HEK293 (cell line): Measurements from ENCODE around the gene SKIC3.

Experiments used
- CTCF ChIA-PET: fragments of 350-600 bp; formaldehyde crosslinking; extraction: SDS; loops from one replicate; lab custom pipeline; 2021; ENCODE audit warnings: antibody characterized with exemption; lab: Yijun Ruan, JAX
- POLR2A ChIA-PET: fragments of 300-600 bp; formaldehyde crosslinking; extraction: SDS; loops from one replicate; lab custom pipeline; 2020; ENCODE audit warnings: antibody characterized with exemption, inconsistent platforms; lab: Yijun Ruan, JAX
- H3K27ac ChIP-seq: fragments of 200-500 bp; sonication (Bioruptor generic); 2 replicates; pipeline ENCODE4 v1.5.1; 2014; ENCODE audit warnings: low read depth, low read length, control low read depth, inconsistent platforms; ENCODE audit errors: extremely low read depth
- H3K36me3 ChIP-seq, 2 experiments: fragments of 200-500 bp in 1 of 2; sonication (Bioruptor generic) in 1 of 2; 1 replicate in 1 of 2; 2 replicates in 1 of 2; pipeline ENCODE4 v1.5.1; 2014 to 2017; ENCODE audit warnings: inconsistent platforms in 2 of 2, low read length in 2 of 2; ENCODE audit not compliant: control insufficient read depth in 2 of 2, insufficient read depth in 1 of 2
- H3K4me1 ChIP-seq: fragments of 200-500 bp; sonication (Bioruptor generic); 2 replicates; pipeline ENCODE4 v1.5.1; 2014; ENCODE audit warnings: mild to moderate bottlenecking, low read length, inconsistent platforms; ENCODE audit not compliant: control insufficient read depth, insufficient read depth
- H3K4me3 ChIP-seq: 2 replicates; pipeline ENCODE4 v1.5.1; 2011; ENCODE audit warnings: low read depth, mild to moderate bottlenecking, control low read depth, low read length, moderate library complexity
- H3K9me3 ChIP-seq: fragments of 200-500 bp; sonication (Bioruptor generic); 2 replicates; pipeline ENCODE4 v1.5.1; 2014; ENCODE audit warnings: low read depth, low read length, inconsistent platforms; ENCODE audit not compliant: control insufficient read depth, insufficient read depth
- EGR2 ChIP-seq: fragments of 450-650 bp; formaldehyde crosslinking; IDR thresholded peaks from 2 replicates; pipeline ENCODE4 v1.5.1; 2016; ENCODE audit warnings: low read depth, missing biosample characterization, missing genetic modification characterization
- HOXA7 ChIP-seq: sonication (generic); formaldehyde crosslinking; IDR thresholded peaks from 2 replicates; pipeline ENCODE4 v1.8.1; 2022; ENCODE audit warnings: missing genetic modification reagents, borderline replicate concordance
- OSR2 ChIP-seq: fragments of 450-650 bp; formaldehyde crosslinking; IDR thresholded peaks from 2 replicates; pipeline ENCODE4 v1.5.1; 2016; ENCODE audit warnings: missing biosample characterization, missing genetic modification characterization
- OVOL3 ChIP-seq: fragments of 450-650 bp; formaldehyde crosslinking; IDR thresholded peaks from 2 replicates; pipeline ENCODE4 v1.5.1; 2016; ENCODE audit warnings: missing biosample characterization, missing genetic modification characterization
- SP2 ChIP-seq: fragments of 450-650 bp; formaldehyde crosslinking; IDR thresholded peaks from 2 replicates; pipeline ENCODE4 v1.5.1; 2016; ENCODE audit warnings: missing biosample characterization, missing genetic modification characterization
- TCF7L2 ChIP-seq: IDR thresholded peaks from 2 replicates; pipeline ENCODE4 v1.6.1; 2011; ENCODE audit warnings: low read depth, mild to moderate bottlenecking, inconsistent platforms, low read length, moderate library complexity, borderline replicate concordance
- ZNF174 ChIP-seq: fragments of 450-650 bp; formaldehyde crosslinking; IDR thresholded peaks from 2 replicates; pipeline ENCODE4 v1.5.0; 2017; ENCODE audit warnings: missing biosample characterization, mild to moderate bottlenecking, missing genetic modification characterization
- ZNF19 ChIP-seq: fragments of 450-650 bp; formaldehyde crosslinking; IDR thresholded peaks from 2 replicates; pipeline ENCODE4; 2016; ENCODE audit warnings: missing biosample characterization, missing genetic modification characterization, low read depth
- ZNF48 ChIP-seq: fragments of 450-650 bp; formaldehyde crosslinking; IDR thresholded peaks from 2 replicates; pipeline ENCODE4 v1.5.1; 2016; ENCODE audit warnings: missing biosample characterization, missing genetic modification characterization
- ZNF501 ChIP-seq: fragments of 450-650 bp; formaldehyde crosslinking; IDR thresholded peaks from 2 replicates; pipeline ENCODE4 v1.5.1; 2016; ENCODE audit warnings: missing biosample characterization, missing genetic modification characterization
- ZNF585B ChIP-seq: fragments of 450-650 bp; formaldehyde crosslinking; IDR thresholded peaks from 2 replicates; pipeline ENCODE4 v1.5.1; 2016; ENCODE audit warnings: missing biosample characterization, missing genetic modification characterization
- ZNF791 ChIP-seq: fragments of 450-650 bp; formaldehyde crosslinking; IDR thresholded peaks from 2 replicates; pipeline ENCODE4 v1.5.1; 2016; ENCODE audit warnings: missing biosample characterization, missing genetic modification characterization
- ZNF843 ChIP-seq: fragments of 450-650 bp; formaldehyde crosslinking; IDR thresholded peaks from 2 replicates; pipeline ENCODE4 v1.5.1; 2016; ENCODE audit warnings: missing biosample characterization, missing genetic modification characterization
- TF ChIP-seq, protein P1 (sequence below): fragments of 450-650 bp; formaldehyde crosslinking; IDR thresholded peaks from 2 replicates; pipeline ENCODE4 v1.5.1; 2016; ENCODE audit warnings: missing biosample characterization, missing genetic modification characterization
- TF ChIP-seq, protein P2 (sequence below): fragments of 450-650 bp; formaldehyde crosslinking; IDR thresholded peaks from 2 replicates; pipeline ENCODE4 v1.5.1; 2017; ENCODE audit warnings: missing biosample characterization, mild to moderate bottlenecking, missing genetic modification characterization, moderate library complexity
- TF ChIP-seq, protein P3 (sequence below): fragments of 450-650 bp; IDR thresholded peaks from 2 replicates; pipeline ENCODE4 v1.5.1; 2018; ENCODE audit warnings: missing biosample characterization, mild to moderate bottlenecking, missing genetic modification characterization
- TF ChIP-seq, protein P4 (sequence below): fragments of 450-650 bp; formaldehyde crosslinking; IDR thresholded peaks from 2 replicates; pipeline ENCODE4 v1.5.1; 2016; ENCODE audit warnings: missing biosample characterization, missing genetic modification characterization

The SKIC3 gene

DNA sequence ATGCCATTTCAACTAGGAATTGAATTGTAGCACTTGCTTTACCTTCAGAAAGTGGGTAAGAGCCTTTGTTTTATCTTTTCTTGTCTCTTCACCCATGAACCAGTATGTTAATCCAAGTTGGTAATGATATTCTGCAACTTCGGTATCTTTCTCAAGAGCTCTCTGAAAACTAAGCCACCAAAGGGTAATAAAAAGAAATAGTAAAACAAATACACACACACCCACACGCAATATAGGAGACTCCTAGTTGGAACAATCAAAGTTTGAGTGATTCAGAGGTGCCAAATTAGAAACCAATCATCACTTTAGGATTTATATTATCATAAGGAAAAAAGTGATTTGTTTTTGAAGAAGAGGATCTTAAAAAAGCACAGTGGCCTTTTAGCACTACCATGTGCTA is 30.4 kb downstream of the SKIC3 start (continued):
- TF ChIP-seq TCF7L2 (no peak), ZNF48 (tag by site-specific recombination) (no peak), ZNF19 (tag by site-specific recombination) (no peak), ZNF843 (tag by site-specific recombination) (peak; percentile 44; the same call in 1 of the 2 replicates), EGR2 (peak; percentile 30; the same call in 1 of the 2 replicates)

DNA sequence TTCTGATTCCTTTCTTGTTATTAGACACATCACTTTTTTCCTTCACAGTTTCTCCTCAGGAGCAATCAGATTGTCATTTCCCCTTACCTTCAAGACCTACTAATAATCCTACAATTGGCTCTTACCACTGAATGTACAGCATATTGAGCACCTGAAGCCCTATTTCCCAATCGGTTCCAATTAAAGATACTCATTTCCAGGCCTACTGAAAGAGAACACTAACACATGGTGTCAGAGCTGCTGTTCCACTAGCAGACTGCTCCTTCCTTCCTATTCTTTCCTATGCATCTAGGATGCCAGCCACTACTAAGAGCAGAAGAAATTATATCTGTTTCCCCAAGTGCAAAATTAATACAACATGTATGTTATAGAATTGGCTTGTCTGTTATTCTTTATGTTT is 34.6 kb downstream of the SKIC3 start:
- CTCF ChIA-PET, result no interaction called here
- H3K27ac ChIP-seq, result no peak overlapping the region
- POLR2A ChIA-PET, result no interaction called here
- peaks cover 32 to 73% of the 10 kb centered on the region in 2 experiments; a peak in 2 of 3 replicates for H3K36me3 ChIP-seq
- H3K4me3 ChIP-seq, result no peak overlapping the region
- no peaks in the 10 kb centered on the region for H3K9me3 ChIP-seq
- TF ChIP-seq, protein P1, sequence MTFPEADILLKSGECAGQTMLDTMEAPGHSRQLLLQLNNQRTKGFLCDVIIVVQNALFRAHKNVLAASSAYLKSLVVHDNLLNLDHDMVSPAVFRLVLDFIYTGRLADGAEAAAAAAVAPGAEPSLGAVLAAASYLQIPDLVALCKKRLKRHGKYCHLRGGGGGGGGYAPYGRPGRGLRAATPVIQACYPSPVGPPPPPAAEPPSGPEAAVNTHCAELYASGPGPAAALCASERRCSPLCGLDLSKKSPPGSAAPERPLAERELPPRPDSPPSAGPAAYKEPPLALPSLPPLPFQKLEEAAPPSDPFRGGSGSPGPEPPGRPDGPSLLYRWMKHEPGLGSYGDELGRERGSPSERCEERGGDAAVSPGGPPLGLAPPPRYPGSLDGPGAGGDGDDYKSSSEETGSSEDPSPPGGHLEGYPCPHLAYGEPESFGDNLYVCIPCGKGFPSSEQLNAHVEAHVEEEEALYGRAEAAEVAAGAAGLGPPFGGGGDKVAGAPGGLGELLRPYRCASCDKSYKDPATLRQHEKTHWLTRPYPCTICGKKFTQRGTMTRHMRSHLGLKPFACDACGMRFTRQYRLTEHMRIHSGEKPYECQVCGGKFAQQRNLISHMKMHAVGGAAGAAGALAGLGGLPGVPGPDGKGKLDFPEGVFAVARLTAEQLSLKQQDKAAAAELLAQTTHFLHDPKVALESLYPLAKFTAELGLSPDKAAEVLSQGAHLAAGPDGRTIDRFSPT (tag by site-specific recombination), result no peak
- no peaks in the 10 kb centered on the region for H3K4me1 ChIP-seq

DNA sequence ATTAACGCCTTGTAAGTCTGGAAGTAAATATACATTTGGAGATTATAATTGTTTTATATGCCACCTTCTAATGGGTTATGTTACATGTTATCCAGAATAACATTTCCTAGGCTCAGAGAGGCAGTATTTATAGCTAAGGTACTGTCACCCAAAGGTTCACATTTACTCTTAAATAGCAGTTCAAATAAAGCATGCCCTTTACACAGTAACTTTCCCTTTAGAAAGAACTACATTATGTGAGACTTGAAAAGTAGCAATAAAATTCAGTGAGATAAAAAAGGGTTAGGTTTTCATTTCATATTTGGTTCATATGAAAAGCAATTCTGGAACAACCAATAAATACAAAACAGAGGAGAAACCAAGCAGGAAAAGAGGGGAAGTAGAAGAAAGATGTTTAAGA is 35.1 kb downstream of the SKIC3 start:
- Histone ChIP-seq H3K4me1 (no peaks in the 10 kb centered on the region), H3K27ac (no peak overlapping the region), H3K9me3 (no peaks in the 10 kb centered on the region), H3K4me3 (no peak overlapping the region), H3K36me3 (peaks cover 32 to 73% of the 10 kb centered on the region in 2 experiments; a peak in 2 of 3 replicates)
- TF ChIP-seq SP2 (tag by site-specific recombination) (no peak), HOXA7 (no peak), OSR2 (tag by site-specific recombination) (no peak), OVOL3 (tag by site-specific recombination) (no peak)
- CTCF ChIA-PET, result interaction anchor here (0.7 kb wide), 1 partner anchor 120 kb away, joined by 3 read pairs; no protein-coding TSS in a partner anchor
- POLR2A ChIA-PET, result no interaction called here

DNA sequence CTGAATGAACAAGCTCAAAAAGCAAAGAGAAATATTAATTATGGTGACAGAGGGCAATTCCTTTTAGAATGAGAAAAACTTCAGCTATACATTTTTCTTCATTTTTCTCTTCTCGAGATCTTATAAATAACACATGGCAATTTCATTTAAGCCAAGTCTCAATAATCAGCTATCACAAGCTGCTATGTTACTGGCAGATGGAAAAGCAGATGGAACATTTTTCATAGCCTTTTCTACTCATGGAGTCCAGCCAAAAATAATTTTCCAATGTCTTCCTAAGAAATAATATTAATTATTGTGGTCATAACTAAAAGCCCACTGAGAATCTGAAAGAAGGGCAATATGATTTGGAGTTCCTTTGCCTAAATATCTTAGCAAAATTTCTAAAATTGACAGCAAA is 35.6 kb downstream of the SKIC3 start:
- CTCF ChIA-PET, result interaction anchor here (0.7 kb wide), 1 partner anchor 119 kb away, joined by 3 read pairs; no protein-coding TSS in a partner anchor
- no peaks in the 10 kb centered on the region for H3K4me1 ChIP-seq
- H3K27ac ChIP-seq, result no peak overlapping the region
- no peak overlapping the region for H3K4me3 ChIP-seq
- POLR2A ChIA-PET, result no interaction called here
- no peaks in the 10 kb centered on the region for H3K9me3 ChIP-seq
- TF ChIP-seq ZNF174 (no peak), ZNF585B (tag by site-specific recombination) (no peak), ZNF501 (tag by site-specific recombination) (no peak), ZNF791 (tag by site-specific recombination) (no peak)
- TF ChIP-seq, protein P2, sequence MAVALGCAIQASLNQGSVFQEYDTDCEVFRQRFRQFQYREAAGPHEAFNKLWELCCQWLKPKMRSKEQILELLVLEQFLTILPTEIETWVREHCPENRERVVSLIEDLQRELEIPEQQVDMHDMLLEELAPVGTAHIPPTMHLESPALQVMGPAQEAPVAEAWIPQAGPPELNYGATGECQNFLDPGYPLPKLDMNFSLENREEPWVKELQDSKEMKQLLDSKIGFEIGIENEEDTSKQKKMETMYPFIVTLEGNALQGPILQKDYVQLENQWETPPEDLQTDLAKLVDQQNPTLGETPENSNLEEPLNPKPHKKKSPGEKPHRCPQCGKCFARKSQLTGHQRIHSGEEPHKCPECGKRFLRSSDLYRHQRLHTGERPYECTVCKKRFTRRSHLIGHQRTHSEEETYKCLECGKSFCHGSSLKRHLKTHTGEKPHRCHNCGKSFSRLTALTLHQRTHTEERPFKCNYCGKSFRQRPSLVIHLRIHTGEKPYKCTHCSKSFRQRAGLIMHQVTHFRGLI (tag by site-specific recombination), result no peak
- TF ChIP-seq, protein P3, sequence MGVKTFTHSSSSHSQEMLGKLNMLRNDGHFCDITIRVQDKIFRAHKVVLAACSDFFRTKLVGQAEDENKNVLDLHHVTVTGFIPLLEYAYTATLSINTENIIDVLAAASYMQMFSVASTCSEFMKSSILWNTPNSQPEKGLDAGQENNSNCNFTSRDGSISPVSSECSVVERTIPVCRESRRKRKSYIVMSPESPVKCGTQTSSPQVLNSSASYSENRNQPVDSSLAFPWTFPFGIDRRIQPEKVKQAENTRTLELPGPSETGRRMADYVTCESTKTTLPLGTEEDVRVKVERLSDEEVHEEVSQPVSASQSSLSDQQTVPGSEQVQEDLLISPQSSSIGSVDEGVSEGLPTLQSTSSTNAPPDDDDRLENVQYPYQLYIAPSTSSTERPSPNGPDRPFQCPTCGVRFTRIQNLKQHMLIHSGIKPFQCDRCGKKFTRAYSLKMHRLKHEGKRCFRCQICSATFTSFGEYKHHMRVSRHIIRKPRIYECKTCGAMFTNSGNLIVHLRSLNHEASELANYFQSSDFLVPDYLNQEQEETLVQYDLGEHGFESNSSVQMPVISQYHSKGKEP (tag by site-specific recombination), result no peak
- TF ChIP-seq, protein P4, sequence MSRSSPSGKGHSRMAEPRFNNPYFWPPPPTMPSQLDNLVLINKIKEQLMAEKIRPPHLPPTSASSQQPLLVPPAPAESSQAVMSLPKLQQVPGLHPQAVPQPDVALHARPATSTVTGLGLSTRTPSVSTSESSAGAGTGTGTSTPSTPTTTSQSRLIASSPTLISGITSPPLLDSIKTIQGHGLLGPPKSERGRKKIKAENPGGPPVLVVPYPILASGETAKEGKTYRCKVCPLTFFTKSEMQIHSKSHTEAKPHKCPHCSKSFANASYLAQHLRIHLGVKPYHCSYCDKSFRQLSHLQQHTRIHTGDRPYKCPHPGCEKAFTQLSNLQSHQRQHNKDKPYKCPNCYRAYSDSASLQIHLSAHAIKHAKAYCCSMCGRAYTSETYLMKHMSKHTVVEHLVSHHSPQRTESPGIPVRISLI, result no peak
- peaks cover 32 to 78% of the 10 kb centered on the region in 2 experiments; a peak in 2 of 3 replicates for H3K36me3 ChIP-seq
